Stimulated activated CD4-positive, alpha-beta T cell treated with anti-CD3 and anti-CD28 coated beads, TNF-alpha, amount 100 ng/mL, for 1 hour (primary cell): ENCODE data around the gene SUSD4.
"Not testable (repeated sequence)": the region's sequence is repeated elsewhere in the genome, so short reads cannot be mapped to it uniquely, and the experiment has no call there.

Source experiments
- DNase-seq, 3 donors: peaks; one replicate each; pipeline ENCODE4 v3.0.0-alpha.2; 2020; ENCODE audit warnings: low read depth in 3 of 3, low spot score in 1 of 3

The SUSD4 gene

GRCh38 chr1:223256034-223256433, 107.9 kb downstream of the SUSD4 start:
- DNase-seq = no peak

- DNase-seq = no peak
These were observed 110.1 kb downstream of the SUSD4 start for GRCh38 chr1:223253916-223254315.

- DNase-seq = not testable (repeated sequence)
These were observed 112.6 kb downstream of the SUSD4 start for GRCh38 chr1:223251387-223251786.

- DNase-seq = no peak
These were observed 113.4 kb downstream of the SUSD4 start for GRCh38 chr1:223250632-223251015.

- DNase-seq = no peak
These were observed 113.9 kb downstream of the SUSD4 start for GRCh38 chr1:223249854-223250631.

GRCh38 chr1:223248770-223249140, 115.2 kb downstream of the SUSD4 start:
- DNase-seq = no peak

GRCh38 chr1:223248001-223248769, 115.8 kb downstream of the SUSD4 start:
- DNase-seq = no peak

- DNase-seq = no peak
These were observed 117.4 kb downstream of the SUSD4 start for GRCh38 chr1:223246476-223247112.

GRCh38 chr1:223245983-223246382, 118.0 kb downstream of the SUSD4 start:
- DNase-seq = no peak

GRCh38 chr1:223245411-223245810, 118.6 kb downstream of the SUSD4 start:
- DNase-seq = no peak

- DNase-seq = no peak
These were observed 119.4 kb downstream of the SUSD4 start for GRCh38 chr1:223244366-223245103.

GRCh38 chr1:223243441-223244050, 120.4 kb downstream of the SUSD4 start:
- no peak for DNase-seq

- DNase-seq = no peak
These were observed 121.0 kb downstream of the SUSD4 start for GRCh38 chr1:223242971-223243370.

GRCh38 chr1:223242382-223242955, 121.5 kb downstream of the SUSD4 start:
- DNase-seq = no peak

GRCh38 chr1:223240122-223240521, 123.9 kb downstream of the SUSD4 start:
- no peak for DNase-seq

GRCh38 chr1:223235091-223235490, 128.9 kb downstream of the SUSD4 start:
- no peak for DNase-seq

GRCh38 chr1:223234534-223234933, 129.4 kb downstream of the SUSD4 start:
- no peak for DNase-seq

GRCh38 chr1:223234170-223234514, 129.8 kb downstream of the SUSD4 start:
- DNase-seq = no peak

GRCh38 chr1:223233410-223234169, 130.4 kb downstream of the SUSD4 start:
- DNase-seq = no peak

GRCh38 chr1:223233019-223233409, 131.0 kb downstream of the SUSD4 start:
- no peak for DNase-seq
